ENCODE measurements around the gene C6orf132.
A peak's percentile ranks its signal among the peaks of the same experiment; 100 is the strongest.

The C6orf132 gene

DNA sequence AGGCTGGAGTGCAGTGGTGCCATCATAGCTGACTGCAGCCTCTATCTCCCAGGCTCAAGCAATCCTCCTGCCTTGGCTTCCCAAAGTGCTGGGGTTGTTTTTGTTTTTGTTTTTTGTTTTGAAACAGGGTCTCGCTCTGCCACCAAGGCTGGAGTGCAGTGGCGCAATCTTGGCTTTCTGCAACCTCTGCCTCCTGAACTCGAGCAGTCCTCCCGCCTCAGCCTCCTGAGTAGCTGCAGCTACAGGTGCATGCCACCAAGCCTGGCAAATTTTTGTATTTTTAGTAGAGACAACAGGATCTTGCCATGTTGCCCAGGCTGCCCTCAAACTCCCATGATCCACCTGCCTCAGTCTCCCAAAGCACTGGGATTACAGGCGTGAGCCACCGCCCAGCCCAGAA, 4.2 kb downstream of the C6orf132 start:
- no peak overlapping the region for H3K27ac ChIP-seq (ENCODE audit: extremely low read depth, low read depth, low read length)
- peaks cover 25% of the 10 kb centered on the region for H3K4me1 ChIP-seq (ENCODE audit: control insufficient read depth, insufficient read depth, low read length)
- ChIA-PET POLR2A (interaction anchor here (1.0 to 1.3 kb wide), 2 partner anchors 13 to 87 kb away, joined by 3 to 4 read pairs; partner anchors contain the start of gene TAF8), CTCF (interaction anchor here (1.7 to 2.3 kb wide), 2 partner anchors 26 to 76 kb away, joined by 4 to 8 read pairs; no protein-coding TSS in a partner anchor)
- TF ChIP-seq ZNF132 (tag by site-specific recombination; IDR thresholded peaks at IDR 0.05; ENCODE audit: borderline replicate concordance) (no peak), SCRT2 (tag by site-specific recombination; IDR thresholded peaks at IDR 0.05) (peak; percentile 82), ZNF121 (tag by site-specific recombination; IDR thresholded peaks at IDR 0.05) (0 out of 2 replicates have a peak, but pooled peaks have one; percentile 41), ZNF292 (tag by site-specific recombination; IDR thresholded peaks at IDR 0.05; ENCODE audit: borderline replicate concordance, low read depth) (no peak), ZNF157 (tag by site-specific recombination; IDR thresholded peaks at IDR 0.05) (no peak), ZNF423 (tag by site-specific recombination; IDR thresholded peaks at IDR 0.05) (no peak), ZNF707 (tag by site-specific recombination; IDR thresholded peaks at IDR 0.05) (no peak)
- no peaks in the 10 kb centered on the region for H3K36me3 ChIP-seq (ENCODE audit: control insufficient read depth in 2 of 2, insufficient read depth in 1 of 2, low read length in 2 of 2)
- no peaks in the 10 kb centered on the region for H3K9me3 ChIP-seq (ENCODE audit: control insufficient read depth, insufficient read depth, low read depth, low read length)
- H3K4me3 ChIP-seq (ENCODE audit: low read depth, low read length): no peak overlapping the region

DNA sequence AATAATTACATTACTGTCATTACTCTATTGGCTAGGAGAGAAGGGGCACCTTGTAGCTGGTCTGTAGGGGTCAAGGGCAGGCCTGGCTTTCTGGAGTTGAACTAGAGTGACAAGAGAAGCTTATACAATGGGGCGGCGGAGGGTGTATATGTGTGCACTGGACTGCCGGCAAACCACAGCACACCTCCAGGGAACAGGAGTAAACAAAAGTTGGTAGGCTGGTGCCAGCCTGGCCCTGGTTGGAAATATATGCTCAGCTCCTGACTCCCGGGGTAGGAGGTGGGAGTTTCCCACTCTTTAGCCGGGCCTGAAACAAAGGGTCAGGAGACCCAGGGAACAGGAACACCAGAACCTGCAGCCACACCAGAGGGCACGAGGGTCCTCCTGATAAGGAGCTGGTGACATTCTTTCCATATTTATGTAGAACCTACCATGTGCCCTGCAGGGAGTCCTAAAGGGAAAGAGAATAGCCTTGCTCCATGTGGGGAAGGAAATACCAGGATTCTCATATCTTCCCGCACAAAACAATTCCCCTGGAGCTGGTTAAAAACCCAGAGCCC, 5.1 kb downstream of the C6orf132 start:
- ChIA-PET CTCF (interaction anchor here (0.6 to 2.3 kb wide), 5 partner anchors 27 to 713 kb away, joined by 3 to 8 read pairs (median 3); partner anchors contain the start of genes BYSL and MED20), POLR2A (interaction anchor here (0.7 to 1.1 kb wide), 3 partner anchors 15 to 610 kb away, joined by 3 to 4 read pairs (median 3); partner anchors contain the start of gene TAF8)
- H3K9me3 ChIP-seq (ENCODE audit: control insufficient read depth, insufficient read depth, low read depth, low read length): no peaks in the 10 kb centered on the region
- peaks cover 23% of the 10 kb centered on the region for H3K4me1 ChIP-seq (ENCODE audit: control insufficient read depth, insufficient read depth, low read length)
- no peak overlapping the region for H3K4me3 ChIP-seq (ENCODE audit: low read depth, low read length)
- TF ChIP-seq ZNF37A (tag by site-specific recombination; IDR thresholded peaks at IDR 0.05) (no peak), ZFP69B (tag by site-specific recombination; IDR thresholded peaks at IDR 0.05) (no peak), EGR2 (tag by site-specific recombination; IDR thresholded peaks at IDR 0.05; ENCODE audit: low read depth) (no peak), ZNF138 (tag by site-specific recombination; IDR thresholded peaks at IDR 0.05; ENCODE audit: borderline replicate concordance) (no peak), ZBTB20 (tag by site-specific recombination; IDR thresholded peaks at IDR 0.05) (peak; percentile 50), ZFP3 (tag by site-specific recombination; IDR thresholded peaks at IDR 0.05; ENCODE audit: low read depth) (peak; percentile 75), ZIC2 (tag by site-specific recombination; IDR thresholded peaks at IDR 0.05) (0 out of 2 replicates have a peak, but pooled peaks have one; percentile 16), ZNF837 (tag by site-specific recombination; IDR thresholded peaks at IDR 0.05) (no peak)
- TF ChIP-seq, protein P1, sequence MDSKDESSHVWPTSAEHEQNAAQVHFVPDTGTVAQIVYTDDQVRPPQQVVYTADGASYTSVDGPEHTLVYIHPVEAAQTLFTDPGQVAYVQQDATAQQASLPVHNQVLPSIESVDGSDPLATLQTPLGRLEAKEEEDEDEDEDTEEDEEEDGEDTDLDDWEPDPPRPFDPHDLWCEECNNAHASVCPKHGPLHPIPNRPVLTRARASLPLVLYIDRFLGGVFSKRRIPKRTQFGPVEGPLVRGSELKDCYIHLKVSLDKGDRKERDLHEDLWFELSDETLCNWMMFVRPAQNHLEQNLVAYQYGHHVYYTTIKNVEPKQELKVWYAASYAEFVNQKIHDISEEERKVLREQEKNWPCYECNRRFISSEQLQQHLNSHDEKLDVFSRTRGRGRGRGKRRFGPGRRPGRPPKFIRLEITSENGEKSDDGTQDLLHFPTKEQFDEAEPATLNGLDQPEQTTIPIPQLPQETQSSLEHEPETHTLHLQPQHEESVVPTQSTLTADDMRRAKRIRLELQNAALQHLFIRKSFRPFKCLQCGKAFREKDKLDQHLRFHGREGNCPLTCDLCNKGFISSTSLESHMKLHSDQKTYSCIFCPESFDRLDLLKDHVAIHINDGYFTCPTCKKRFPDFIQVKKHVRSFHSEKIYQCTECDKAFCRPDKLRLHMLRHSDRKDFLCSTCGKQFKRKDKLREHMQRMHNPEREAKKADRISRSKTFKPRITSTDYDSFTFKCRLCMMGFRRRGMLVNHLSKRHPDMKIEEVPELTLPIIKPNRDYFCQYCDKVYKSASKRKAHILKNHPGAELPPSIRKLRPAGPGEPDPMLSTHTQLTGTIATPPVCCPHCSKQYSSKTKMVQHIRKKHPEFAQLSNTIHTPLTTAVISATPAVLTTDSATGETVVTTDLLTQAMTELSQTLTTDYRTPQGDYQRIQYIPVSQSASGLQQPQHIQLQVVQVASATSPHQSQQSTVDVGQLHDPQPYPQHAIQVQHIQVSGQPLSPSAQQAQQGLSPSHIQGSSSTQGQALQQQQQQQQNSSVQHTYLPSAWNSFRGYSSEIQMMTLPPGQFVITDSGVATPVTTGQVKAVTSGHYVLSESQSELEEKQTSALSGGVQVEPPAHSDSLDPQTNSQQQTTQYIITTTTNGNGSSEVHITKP (tag by site-specific recombination; IDR thresholded peaks at IDR 0.05): peak; percentile 8; the same call in 1 of the 2 replicates
- H3K27ac ChIP-seq (ENCODE audit: extremely low read depth, low read depth, low read length): peak overlapping the region; percentile 56
- no peaks in the 10 kb centered on the region for H3K36me3 ChIP-seq (ENCODE audit: control insufficient read depth in 2 of 2, insufficient read depth in 1 of 2, low read length in 2 of 2)

DNA sequence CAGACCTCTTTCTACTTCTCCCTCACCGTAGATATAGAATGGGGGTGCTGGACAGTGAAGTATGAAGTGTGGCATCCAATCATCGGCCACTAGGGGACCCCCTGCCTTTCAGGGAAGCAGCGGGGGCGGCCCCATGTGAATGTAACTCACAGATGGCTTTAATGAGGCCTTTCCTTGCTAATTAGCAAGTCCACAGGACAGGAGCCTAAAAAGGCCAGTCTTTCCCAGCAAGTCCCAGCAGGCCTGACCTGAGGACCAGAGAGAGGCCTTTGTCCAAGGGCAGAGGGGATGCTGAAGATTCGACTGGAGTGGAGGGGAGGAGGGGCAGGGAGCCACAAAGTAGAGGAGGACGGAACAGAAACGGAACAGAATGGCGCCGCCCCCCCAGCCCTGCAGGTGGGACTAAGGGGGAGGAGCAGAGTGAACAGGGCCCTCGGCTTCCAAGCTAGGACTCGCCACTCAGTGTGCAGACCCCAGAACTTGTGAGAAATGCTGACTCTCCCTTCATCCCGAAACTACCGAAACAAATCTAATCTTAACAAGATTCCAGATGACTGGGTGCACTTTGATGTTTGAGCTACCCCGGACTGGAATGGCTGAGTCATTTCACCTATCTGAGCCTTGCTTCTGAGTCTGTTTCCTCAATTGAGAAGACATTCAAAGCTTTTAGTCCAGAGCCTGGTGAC, 5.8 kb downstream of the C6orf132 start:
- Histone ChIP-seq H3K9me3 (ENCODE audit: control insufficient read depth, insufficient read depth, low read depth, low read length) (no peaks in the 10 kb centered on the region), H3K4me3 (ENCODE audit: low read depth, low read length) (no peak overlapping the region), H3K27ac (ENCODE audit: extremely low read depth, low read depth, low read length) (peak overlapping the region; percentile 56), H3K4me1 (ENCODE audit: control insufficient read depth, insufficient read depth, low read length) (peaks cover 23% of the 10 kb centered on the region), H3K36me3 (ENCODE audit: control insufficient read depth in 2 of 2, insufficient read depth in 1 of 2, low read length in 2 of 2) (no peaks in the 10 kb centered on the region)
- ChIA-PET POLR2A (interaction anchor here (1.0 to 1.1 kb wide), 2 partner anchors 15 to 86 kb away, joined by 3 to 4 read pairs; partner anchors contain the start of gene TAF8), CTCF (interaction anchor here (0.6 to 2.3 kb wide), 8 partner anchors 27 to 712 kb away, joined by 3 to 8 read pairs (median 3); no protein-coding TSS in a partner anchor)
- TF ChIP-seq ZNF19 (tag by site-specific recombination; IDR thresholded peaks at IDR 0.05; ENCODE audit: low read depth): no peak
- TF ChIP-seq, protein P2, sequence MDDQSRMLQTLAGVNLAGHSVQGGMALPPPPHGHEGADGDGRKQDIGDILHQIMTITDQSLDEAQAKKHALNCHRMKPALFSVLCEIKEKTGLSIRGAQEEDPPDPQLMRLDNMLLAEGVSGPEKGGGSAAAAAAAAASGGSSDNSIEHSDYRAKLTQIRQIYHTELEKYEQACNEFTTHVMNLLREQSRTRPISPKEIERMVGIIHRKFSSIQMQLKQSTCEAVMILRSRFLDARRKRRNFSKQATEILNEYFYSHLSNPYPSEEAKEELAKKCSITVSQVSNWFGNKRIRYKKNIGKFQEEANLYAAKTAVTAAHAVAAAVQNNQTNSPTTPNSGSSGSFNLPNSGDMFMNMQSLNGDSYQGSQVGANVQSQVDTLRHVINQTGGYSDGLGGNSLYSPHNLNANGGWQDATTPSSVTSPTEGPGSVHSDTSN (CRISPR knock-in tag; IDR thresholded peaks at IDR 0.05): no peak
- no peak for TF ChIP-seq TRIM28 (IDR thresholded peaks at IDR 0.05; ENCODE audit: borderline replicate concordance, low read length)
- no peak for TF ChIP-seq ZNF354C (tag by site-specific recombination; IDR thresholded peaks at IDR 0.05; ENCODE audit: borderline replicate concordance, low read depth)
- TF ChIP-seq BCL11A (tag by site-specific recombination; IDR thresholded peaks at IDR 0.05; ENCODE audit: low read depth): no peak
- TF ChIP-seq ZNF510 (tag by site-specific recombination; IDR thresholded peaks at IDR 0.05; ENCODE audit: insufficient replicate concordance): no peak
- no peak for TF ChIP-seq SETDB1 (IDR thresholded peaks at IDR 0.05; ENCODE audit: insufficient read length, low read length)
- no peak for TF ChIP-seq KLF10 (tag by site-specific recombination; IDR thresholded peaks at IDR 0.05)
- TF ChIP-seq, protein P3, sequence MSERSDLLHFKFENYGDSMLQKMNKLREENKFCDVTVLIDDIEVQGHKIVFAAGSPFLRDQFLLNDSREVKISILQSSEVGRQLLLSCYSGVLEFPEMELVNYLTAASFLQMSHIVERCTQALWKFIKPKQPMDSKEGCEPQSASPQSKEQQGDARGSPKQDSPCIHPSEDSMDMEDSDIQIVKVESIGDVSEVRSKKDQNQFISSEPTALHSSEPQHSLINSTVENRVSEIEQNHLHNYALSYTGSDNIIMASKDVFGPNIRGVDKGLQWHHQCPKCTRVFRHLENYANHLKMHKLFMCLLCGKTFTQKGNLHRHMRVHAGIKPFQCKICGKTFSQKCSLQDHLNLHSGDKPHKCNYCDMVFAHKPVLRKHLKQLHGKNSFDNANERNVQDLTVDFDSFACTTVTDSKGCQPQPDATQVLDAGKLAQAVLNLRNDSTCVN (tag by site-specific recombination; optimal IDR thresholded peaks at IDR 0.05): no peak
